ENCODE data around the gene VWF. TPM values are rescaled to one million over a fixed set of nuclear protein-coding genes. Genes with fewer than 3 reads are reported as not detected.

The VWF gene
- total and polyA plus RNA-seq, 2 experiments from 2014 or later, result 0.42 to 0.56 TPM

- H3K27me3 Mint-ChIP-seq (ENCODE audit: insufficient read depth, low read depth, poor library complexity), result peaks cover 4% of the 10 kb centered on the region
- H3K9me3 Mint-ChIP-seq, result no peaks in the 10 kb centered on the region
These were observed 172.4 kb downstream of the VWF start for GRCh38 chr12:5952031-5952430.

More at GRCh38 chr12:5952031-5952430, 172.4 kb downstream of the VWF start:
- H3K27ac ChIP-seq (ENCODE audit: low read depth), result no peak overlapping the region
- ATAC-seq, result no peak
- no peaks in the 10 kb centered on the region for H3K36me3 Mint-ChIP-seq (ENCODE audit: low read depth)
- no peak overlapping the region for H3K4me3 ChIP-seq
- H3K4me1 ChIP-seq (ENCODE audit: insufficient read depth), result no peaks in the 10 kb centered on the region
- peaks cover 5% of the 10 kb centered on the region for H3K27me3 ChIP-seq (ENCODE audit: insufficient read depth)
- H3K27ac Mint-ChIP-seq, result no peak overlapping the region
- H3K4me2 ChIP-seq, result no peak overlapping the region
- no peaks in the 10 kb centered on the region for H4K20me1 ChIP-seq (replicated peaks; ENCODE audit: insufficient read depth)
- no peak overlapping the region for H3K4me3 Mint-ChIP-seq
- TF ChIP-seq ETS1 (IDR thresholded peaks at IDR 0.05), result no peak
- TF ChIP-seq STAT1 (IDR thresholded peaks at IDR 0.05; ENCODE audit: unreplicated experiment), result no peak
- TF ChIP-seq ZNF462 (CRISPR knock-in tag; IDR thresholded peaks at IDR 0.05), result no peak
- no peak for TF ChIP-seq EZH2phosphoT487 (IDR thresholded peaks at IDR 0.05; ENCODE audit: unreplicated experiment)
- TF ChIP-seq NANOG (IDR thresholded peaks at IDR 0.05; ENCODE audit: borderline replicate concordance), result no peak
- TF ChIP-seq CREB1 (CRISPR knock-in tag; IDR thresholded peaks at IDR 0.05; ENCODE audit: low read depth), result no peak
- TF ChIP-seq ZNF114 (CRISPR knock-in tag; IDR thresholded peaks at IDR 0.05), result no peak
- no peak for TF ChIP-seq CTCF (conservative IDR thresholded peaks at IDR 0.05; ENCODE audit: low read depth in 2 of 2)
- TF ChIP-seq REST (IDR thresholded peaks at IDR 0.05; ENCODE audit: unreplicated experiment), result no peak
- no peak for TF ChIP-seq EZH2 (IDR thresholded peaks at IDR 0.05; ENCODE audit: low read depth, unreplicated experiment)
- no peak for TF ChIP-seq POLR2AphosphoS5 (IDR thresholded peaks at IDR 0.05; ENCODE audit: low read depth)
- no peak for TF ChIP-seq ZNF331 (CRISPR knock-in tag; IDR thresholded peaks at IDR 0.05; ENCODE audit: low read depth)
- TF ChIP-seq JUNB (IDR thresholded peaks at IDR 0.05; ENCODE audit: unreplicated experiment), result no peak
- peaks cover 8% of the 10 kb centered on the region for H3K4me1 Mint-ChIP-seq
- DNase-seq (ENCODE audit: low spot score), result no peak
- H3F3A ChIP-seq (replicated peaks; ENCODE audit: low read depth), result no peaks in the 10 kb centered on the region
- H3K9me2 ChIP-seq (ENCODE audit: insufficient read depth), result no peaks in the 10 kb centered on the region
- H3K36me3 ChIP-seq (ENCODE audit: insufficient read depth), result no peaks in the 10 kb centered on the region
- H2AFZ ChIP-seq, result no peak overlapping the region
- no peaks in the 10 kb centered on the region for H3K79me2 ChIP-seq (replicated peaks; ENCODE audit: insufficient read depth)
